HG02884 (cell line): Measurements from ENCODE around the gene HRH3.

Source experiments
- ATAC-seq: cut with Tn5 transposase; IDR thresholded peaks from one replicate; pipeline ENCODE4 v1.9.1; 2021; ENCODE audit warnings: mild to moderate bottlenecking, moderate library complexity; ENCODE audit not compliant: unreplicated experiment

Gene HRH3

GRCh38 chr20:62181808-62182207 lies 38.3 kb downstream of the HRH3 start:
- ATAC-seq: no peak

DNA sequence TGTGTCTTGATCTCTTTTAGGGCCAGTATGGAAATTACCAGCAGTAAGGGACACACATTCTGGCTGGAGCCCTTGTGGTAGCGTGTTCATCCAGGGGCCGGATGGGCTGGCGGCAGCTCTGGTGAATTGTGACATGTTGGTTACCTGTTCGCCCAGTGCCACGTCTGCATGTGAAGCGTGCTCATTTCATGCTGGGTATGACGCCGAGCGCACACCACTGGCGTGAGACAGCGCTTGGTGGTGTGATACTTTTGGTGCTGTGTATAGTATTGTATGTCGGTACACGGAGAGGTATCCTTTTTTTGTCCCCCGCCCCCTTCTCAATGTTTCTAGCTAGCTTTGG lies 40.9 kb downstream of the HRH3 start:
- no peak for ATAC-seq

- no peak for ATAC-seq
Measured at GRCh38 chr20:62178316-62179161, 41.5 kb downstream of the HRH3 start.

- ATAC-seq: no peak
Measured at GRCh38 chr20:62177307-62177706, 42.8 kb downstream of the HRH3 start.

DNA sequence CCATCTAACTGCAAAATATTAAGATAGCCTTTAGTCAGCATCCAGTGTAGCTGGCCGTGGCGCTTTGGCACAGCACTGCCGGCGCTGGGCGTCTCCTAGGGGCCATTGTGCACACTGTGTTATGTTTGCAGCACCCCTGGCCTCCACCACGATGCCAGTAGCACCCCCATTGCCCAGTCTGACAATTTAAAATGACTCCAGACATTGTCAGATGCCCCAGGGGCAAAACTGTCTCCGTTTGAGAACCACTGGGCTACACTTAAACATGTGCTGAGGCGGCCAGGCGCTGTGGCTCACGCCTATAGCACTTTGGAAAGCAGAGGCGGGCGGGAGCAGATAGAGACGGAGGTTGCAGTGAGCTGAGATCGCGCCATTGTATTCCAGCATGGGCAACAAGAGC lies 43.2 kb downstream of the HRH3 start:
- ATAC-seq: no peak

DNA sequence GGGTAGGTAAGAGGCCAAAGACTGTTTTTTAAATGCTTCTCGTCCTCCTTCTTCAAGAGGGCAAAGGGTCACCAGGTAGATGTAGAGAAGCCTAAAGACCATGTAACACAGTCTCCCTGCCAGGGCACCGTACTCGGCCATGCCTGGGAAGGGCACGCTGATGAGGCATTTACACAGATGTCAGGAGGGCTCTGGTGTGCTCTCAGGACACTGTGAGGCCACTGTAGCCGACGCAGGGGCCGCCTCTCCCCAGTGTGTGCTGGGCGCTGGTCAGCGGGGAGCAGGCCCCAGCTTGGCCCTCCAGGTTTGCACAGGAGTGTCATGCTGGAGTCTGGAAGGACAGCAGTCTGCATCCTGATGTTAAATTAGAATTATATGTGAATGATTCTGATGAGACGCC lies 44.4 kb downstream of the HRH3 start:
- no peak for ATAC-seq

GRCh38 chr20:62174870-62175624 lies 45.0 kb downstream of the HRH3 start:
- no peak for ATAC-seq

DNA sequence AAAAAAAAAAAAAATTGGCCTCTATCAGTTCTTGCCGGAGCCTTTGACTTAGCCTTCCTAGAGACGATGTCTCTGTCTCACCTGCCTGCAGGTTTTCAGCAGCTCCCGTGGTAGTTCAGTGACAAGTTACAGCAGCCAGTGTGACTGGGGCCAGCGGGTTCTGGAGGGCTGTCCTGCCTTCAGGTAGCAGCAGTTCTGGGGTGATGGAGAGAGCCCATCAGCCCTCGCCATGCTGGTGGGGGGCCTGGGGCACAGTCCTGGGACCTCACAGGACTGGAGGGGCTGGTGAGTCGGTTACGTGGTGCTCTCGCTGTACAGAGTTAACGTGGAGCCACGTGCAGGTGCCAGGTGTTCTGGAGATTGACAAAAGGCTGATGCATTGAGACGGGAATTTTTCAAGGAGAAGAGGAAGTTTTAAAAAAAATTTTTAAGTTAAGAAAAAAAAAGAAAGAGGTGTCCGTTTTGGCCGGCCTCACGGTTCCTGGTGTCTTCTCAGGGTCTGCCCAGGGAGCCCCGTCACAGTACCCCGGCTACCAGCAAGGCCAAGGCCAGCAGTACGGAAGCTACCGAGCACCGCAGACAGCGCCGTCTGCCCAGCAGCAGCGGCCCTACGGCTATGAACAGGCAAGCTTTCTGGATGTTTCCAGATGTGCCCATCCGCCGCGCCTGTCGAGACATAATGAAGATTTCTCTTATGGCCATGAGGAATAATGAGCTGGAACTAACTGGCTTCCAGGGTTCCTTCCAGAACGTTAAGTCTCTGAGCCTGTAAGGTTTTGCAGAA lies 45.9 kb downstream of the HRH3 start:
- ATAC-seq: no peak

DNA sequence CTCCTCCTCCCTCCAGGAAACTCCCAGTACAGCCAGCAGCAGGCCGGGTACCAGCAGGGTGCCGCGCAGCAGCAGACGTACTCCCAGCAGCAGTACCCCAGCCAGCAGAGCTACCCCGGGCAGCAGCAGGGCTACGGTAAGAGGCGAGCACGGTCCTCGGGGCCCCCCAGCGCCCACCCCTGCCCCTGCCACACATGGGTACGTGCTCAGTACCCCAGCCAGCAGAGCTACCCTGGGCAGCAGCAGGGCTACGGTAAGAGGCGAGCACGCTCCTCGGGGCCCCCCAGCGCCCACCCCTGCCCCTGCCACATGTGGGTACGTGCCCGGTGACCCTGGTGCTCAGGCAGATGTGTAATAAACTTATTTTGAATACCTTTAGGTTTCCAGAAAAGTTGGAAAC lies 47.4 kb downstream of the HRH3 start:
- ATAC-seq: no peak

DNA sequence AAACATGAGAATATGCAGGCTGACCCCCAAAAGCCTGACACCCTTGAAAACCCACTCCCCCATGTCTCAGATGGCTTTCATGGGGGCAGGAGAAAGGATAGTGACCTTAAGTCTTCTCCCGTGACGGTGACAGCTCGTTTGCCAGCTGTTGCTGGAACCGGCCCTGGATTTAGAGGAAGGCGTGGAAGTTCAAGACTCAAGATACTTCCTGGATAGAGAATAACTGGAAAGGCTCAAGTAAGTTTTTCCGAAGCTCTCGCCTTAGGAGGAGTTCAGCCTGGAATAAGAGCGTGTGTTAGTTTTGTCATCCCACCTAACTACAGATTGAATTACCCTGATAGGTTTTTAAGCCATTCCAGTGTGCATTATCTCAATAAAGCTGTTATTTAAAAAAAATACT lies 48.8 kb downstream of the HRH3 start:
- no peak for ATAC-seq

DNA sequence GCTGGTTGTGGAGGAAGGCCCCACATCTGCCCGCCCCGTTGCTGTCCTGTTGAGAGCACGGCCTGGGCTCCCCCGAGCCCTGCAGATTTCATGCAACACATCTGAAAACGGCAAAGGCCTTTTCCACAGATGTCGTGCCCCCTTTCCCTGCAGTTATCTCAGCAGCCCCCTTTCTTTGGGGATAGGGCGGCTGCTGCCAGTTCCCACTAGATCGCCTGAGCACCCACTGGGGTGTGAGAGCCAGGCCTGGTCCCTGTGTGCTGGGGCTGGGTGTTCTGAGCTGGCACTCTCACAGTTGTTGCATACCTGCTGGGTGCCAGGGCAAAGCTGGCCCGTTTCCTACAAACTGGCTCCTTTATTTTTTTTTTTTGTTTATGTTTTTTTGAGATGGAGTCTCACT lies 49.5 kb downstream of the HRH3 start:
- no peak for ATAC-seq

GRCh38 chr20:62168890-62169435 lies 51.1 kb downstream of the HRH3 start:
- no peak for ATAC-seq

GRCh38 chr20:62168061-62168460 lies 52.0 kb downstream of the HRH3 start:
- no peak for ATAC-seq

DNA sequence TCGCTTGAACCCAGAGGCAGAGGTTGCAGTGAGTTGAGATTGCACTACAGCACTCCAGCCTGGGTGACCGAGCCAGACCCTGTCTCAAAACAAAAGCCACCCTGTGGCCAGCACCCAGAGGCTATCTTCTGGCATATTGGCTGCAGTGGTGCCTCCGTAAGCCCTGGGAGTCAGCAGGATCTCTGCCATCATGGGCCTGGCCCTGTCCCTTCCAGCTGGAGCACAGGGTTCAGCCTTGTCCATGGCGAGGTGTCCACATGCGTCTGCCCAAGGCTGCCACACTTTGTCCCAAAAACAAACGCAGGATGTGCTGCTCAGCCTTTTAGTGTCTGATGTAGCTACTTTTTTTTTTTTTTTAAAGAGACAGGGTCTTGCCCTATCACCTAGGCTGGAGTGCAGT lies 52.6 kb downstream of the HRH3 start:
- no peak for ATAC-seq

GRCh38 chr20:62165762-62166399 lies 54.2 kb downstream of the HRH3 start:
- ATAC-seq: no peak
